HL-60 (cell line): ENCODE measurements around the gene MARCO.

Experiments
- DNase-seq, 2 experiments: peaks; one replicate each; pipeline ENCODE4 v3.0.0-alpha.2; 2010 to 2020; ENCODE audit warnings: low read depth in 1 of 2, low spot score in 1 of 2
- H3K27ac ChIP-seq: fragments of 250-450 bp; sonication (Bioruptor Pico); replicated peaks from 2 replicates; pipeline ENCODE4 v1.5.1; 2020; ENCODE audit warnings: mild to moderate bottlenecking, moderate library complexity
- H3K27me3 ChIP-seq: fragments of 250-450 bp; sonication (Bioruptor Pico); 2 replicates; pipeline ENCODE4 v1.5.1; 2021; ENCODE audit warnings: mild to moderate bottlenecking, moderate library complexity; ENCODE audit not compliant: insufficient read depth, poor library complexity, severe bottlenecking
- H3K4me3 ChIP-seq: replicated peaks from 2 replicates; pipeline ENCODE4 v1.5.1; 2011; ENCODE audit warnings: mild to moderate bottlenecking, control low read depth, low read length; ENCODE audit not compliant: insufficient read depth
- GABPA ChIP-seq: IDR thresholded peaks from 2 replicates; pipeline ENCODE4 v1.6.1; 2012; ENCODE audit warnings: low read depth
- POLR2AphosphoS5 ChIP-seq: IDR thresholded peaks from 2 replicates; pipeline ENCODE4 v1.6.1; 2012; ENCODE audit warnings: low read depth
- REST ChIP-seq: IDR thresholded peaks from 2 replicates; pipeline ENCODE4 v1.6.1; 2012; ENCODE audit warnings: low read depth; ENCODE audit not compliant: insufficient replicate concordance
- SPI1 ChIP-seq: IDR thresholded peaks from 2 replicates; pipeline ENCODE4 v1.6.1; 2012; ENCODE audit warnings: low read depth, mild to moderate bottlenecking, borderline replicate concordance
- TF ChIP-seq, protein P1 (sequence below): IDR thresholded peaks from one replicate; pipeline ENCODE4 v1.5.1; 2011; ENCODE audit warnings: low read length, control low read depth, inconsistent platforms; ENCODE audit not compliant: insufficient read depth

Gene MARCO

GRCh38 chr2:118978064-118978463, 36.1 kb downstream of the MARCO start:
- no peak overlapping the region for H3K4me3 ChIP-seq
- no peak overlapping the region for H3K27ac ChIP-seq
- no peak for TF ChIP-seq SPI1
- TF ChIP-seq, protein P1, sequence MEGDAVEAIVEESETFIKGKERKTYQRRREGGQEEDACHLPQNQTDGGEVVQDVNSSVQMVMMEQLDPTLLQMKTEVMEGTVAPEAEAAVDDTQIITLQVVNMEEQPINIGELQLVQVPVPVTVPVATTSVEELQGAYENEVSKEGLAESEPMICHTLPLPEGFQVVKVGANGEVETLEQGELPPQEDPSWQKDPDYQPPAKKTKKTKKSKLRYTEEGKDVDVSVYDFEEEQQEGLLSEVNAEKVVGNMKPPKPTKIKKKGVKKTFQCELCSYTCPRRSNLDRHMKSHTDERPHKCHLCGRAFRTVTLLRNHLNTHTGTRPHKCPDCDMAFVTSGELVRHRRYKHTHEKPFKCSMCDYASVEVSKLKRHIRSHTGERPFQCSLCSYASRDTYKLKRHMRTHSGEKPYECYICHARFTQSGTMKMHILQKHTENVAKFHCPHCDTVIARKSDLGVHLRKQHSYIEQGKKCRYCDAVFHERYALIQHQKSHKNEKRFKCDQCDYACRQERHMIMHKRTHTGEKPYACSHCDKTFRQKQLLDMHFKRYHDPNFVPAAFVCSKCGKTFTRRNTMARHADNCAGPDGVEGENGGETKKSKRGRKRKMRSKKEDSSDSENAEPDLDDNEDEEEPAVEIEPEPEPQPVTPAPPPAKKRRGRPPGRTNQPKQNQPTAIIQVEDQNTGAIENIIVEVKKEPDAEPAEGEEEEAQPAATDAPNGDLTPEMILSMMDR, result no peak
- no peak for TF ChIP-seq REST
- TF ChIP-seq POLR2AphosphoS5, result no peak
- TF ChIP-seq GABPA, result no peak
- H3K27me3 ChIP-seq, result no peaks in the 10 kb centered on the region
- DNase-seq, result no peak

- DNase-seq, result no peak
- no peak overlapping the region for H3K27ac ChIP-seq
- TF ChIP-seq SPI1 (no peak), GABPA (no peak), REST (no peak), POLR2AphosphoS5 (no peak)
- TF ChIP-seq, protein P1, result no peak
- no peaks in the 10 kb centered on the region for H3K27me3 ChIP-seq
- no peak overlapping the region for H3K4me3 ChIP-seq
Measured at GRCh38 chr2:118979152-118979861, 37.3 kb downstream of the MARCO start.

- Histone ChIP-seq H3K27me3 (no peaks in the 10 kb centered on the region), H3K4me3 (no peak overlapping the region), H3K27ac (no peak overlapping the region)
- no peak for DNase-seq
- TF ChIP-seq, protein P1, result no peak
- no peak for TF ChIP-seq POLR2AphosphoS5
- no peak for TF ChIP-seq SPI1
- TF ChIP-seq GABPA, result no peak
- no peak for TF ChIP-seq REST
Measured at GRCh38 chr2:118980022-118980421, 38.0 kb downstream of the MARCO start.
